ENCODE results near the gene PCDHGC4.

The PCDHGC4 gene

GRCh38 chr5:141495453-141495811, 10.6 kb downstream of the PCDHGC4 start:
- Mint-ChIP-seq H3K36me3 (ENCODE audit: low read depth) (peaks cover 58% of the 10 kb centered on the region), H3K4me3 (peak overlapping the region; percentile 67 to 79 (median 77)), H3K27ac (peak overlapping the region; percentile 96 to 98 (median 96)), H3K4me1 (peaks cover 50% of the 10 kb centered on the region), H3K27me3 (ENCODE audit: low read depth) (no peaks in the 10 kb centered on the region), H3K9me3 (peaks cover 4% of the 10 kb centered on the region)
- no peak for TF ChIP-seq CTCF (IDR thresholded peaks at IDR 0.05; ENCODE audit: unreplicated experiment in 3 of 3)

GRCh38 chr5:141496038-141496437, 11.2 kb downstream of the PCDHGC4 start:
- TF ChIP-seq CTCF (IDR thresholded peaks at IDR 0.05; ENCODE audit: unreplicated experiment in 3 of 3): no peak
- Mint-ChIP-seq H3K4me3 (peak overlapping the region; percentile 67 to 79 (median 77)), H3K27ac (peak overlapping the region; percentile 96 to 98 (median 96)), H3K27me3 (ENCODE audit: low read depth) (no peaks in the 10 kb centered on the region), H3K4me1 (peaks cover 50% of the 10 kb centered on the region), H3K9me3 (no peaks in the 10 kb centered on the region), H3K36me3 (ENCODE audit: low read depth) (peaks cover 55% of the 10 kb centered on the region)

GRCh38 chr5:141501761-141502160, 16.9 kb downstream of the PCDHGC4 start:
- Mint-ChIP-seq H3K9me3 (no peaks in the 10 kb centered on the region), H3K4me1 (peaks cover 53% of the 10 kb centered on the region)

GRCh38 chr5:141503681-141504080, 18.9 kb downstream of the PCDHGC4 start:
- Mint-ChIP-seq H3K27ac (peak overlapping the region; percentile 33 to 99 (median 82)), H3K27me3 (ENCODE audit: low read depth) (no peaks in the 10 kb centered on the region), H3K9me3 (no peaks in the 10 kb centered on the region), H3K36me3 (ENCODE audit: low read depth) (peaks cover 57% of the 10 kb centered on the region), H3K4me3 (no peak overlapping the region), H3K4me1 (peaks cover 61% of the 10 kb centered on the region)
- TF ChIP-seq CTCF (IDR thresholded peaks at IDR 0.05; ENCODE audit: unreplicated experiment in 3 of 3): no peak

More at GRCh38 chr5:141501761-141502160, 16.9 kb downstream of the PCDHGC4 start:
- Mint-ChIP-seq H3K27me3 (ENCODE audit: low read depth) (no peaks in the 10 kb centered on the region), H3K4me3 (peak overlapping the region in 1 of 3 experiments; percentile 42), H3K36me3 (ENCODE audit: low read depth) (peaks cover 67% of the 10 kb centered on the region), H3K27ac (peak overlapping the region; percentile 30 to 87 (median 82))
- no peak for TF ChIP-seq CTCF (IDR thresholded peaks at IDR 0.05; ENCODE audit: unreplicated experiment in 3 of 3)

- H3K4me3 Mint-ChIP-seq: no peak overlapping the region
- no peaks in the 10 kb centered on the region for H3K9me3 Mint-ChIP-seq
- peak overlapping the region; percentile 33 to 99 (median 82) for H3K27ac Mint-ChIP-seq
- peaks cover 54% of the 10 kb centered on the region for H3K36me3 Mint-ChIP-seq (ENCODE audit: low read depth)
- no peak for TF ChIP-seq CTCF (IDR thresholded peaks at IDR 0.05; ENCODE audit: unreplicated experiment in 3 of 3)
- peaks cover 66% of the 10 kb centered on the region for H3K4me1 Mint-ChIP-seq
- no peaks in the 10 kb centered on the region for H3K27me3 Mint-ChIP-seq (ENCODE audit: low read depth)
Observed at GRCh38 chr5:141504216-141504615, 19.4 kb downstream of the PCDHGC4 start.

- Mint-ChIP-seq H3K4me3 (peak overlapping the region in 1 of 3 experiments; percentile 74), H3K27me3 (ENCODE audit: low read depth) (no peaks in the 10 kb centered on the region), H3K27ac (peak overlapping the region; percentile 99 to 100 (median 99)), H3K9me3 (no peaks in the 10 kb centered on the region), H3K4me1 (peaks cover 77% of the 10 kb centered on the region), H3K36me3 (ENCODE audit: low read depth) (peaks cover 53% of the 10 kb centered on the region)
- TF ChIP-seq CTCF (IDR thresholded peaks at IDR 0.05; ENCODE audit: unreplicated experiment in 3 of 3): no peak
Observed at GRCh38 chr5:141506381-141507155, 21.7 kb downstream of the PCDHGC4 start.

All from nephron (organoid).